Measurements from ENCODE around the gene MMP24OS.

DNA sequence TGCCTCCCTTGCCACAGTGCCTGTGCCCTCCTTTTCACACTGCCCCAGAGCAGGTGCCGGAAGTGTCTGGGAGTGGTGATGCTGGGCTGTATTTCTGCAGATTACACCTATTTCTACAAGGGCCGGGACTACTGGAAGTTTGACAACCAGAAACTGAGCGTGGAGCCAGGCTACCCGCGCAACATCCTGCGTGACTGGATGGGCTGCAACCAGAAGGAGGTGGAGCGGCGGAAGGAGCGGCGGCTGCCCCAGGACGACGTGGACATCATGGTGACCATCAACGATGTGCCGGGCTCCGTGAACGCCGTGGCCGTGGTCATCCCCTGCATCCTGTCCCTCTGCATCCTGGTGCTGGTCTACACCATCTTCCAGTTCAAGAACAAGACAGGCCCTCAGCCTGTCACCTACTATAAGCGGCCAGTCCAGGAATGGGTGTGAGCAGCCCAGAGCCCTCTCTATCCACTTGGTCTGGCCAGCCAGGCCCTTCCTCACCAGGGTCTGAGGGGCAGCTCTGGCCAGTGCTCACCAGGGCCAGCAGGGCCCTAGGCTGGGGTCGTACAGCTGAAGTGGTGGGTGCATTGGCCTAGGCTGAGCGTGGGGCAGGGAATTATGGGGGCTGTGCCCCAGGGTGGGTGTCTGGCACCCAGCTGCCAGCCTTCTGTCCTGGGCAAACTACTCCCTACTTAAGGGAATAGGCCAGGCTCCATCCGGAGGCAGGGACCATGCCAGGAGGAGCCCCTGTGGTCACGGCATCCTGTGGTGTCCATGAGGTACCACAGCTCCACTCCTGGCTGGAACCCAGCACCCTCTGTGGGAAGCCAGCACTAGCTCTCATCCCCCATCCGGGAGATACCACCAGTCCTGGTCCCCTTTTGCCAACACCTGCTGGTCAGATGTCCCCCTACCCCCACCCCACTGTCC lies 3.5 kb downstream of the MMP24OS start:
- TF ChIP-seq EZH2 (IDR thresholded peaks at IDR 0.05), result no peak
- TF ChIP-seq, protein P1, sequence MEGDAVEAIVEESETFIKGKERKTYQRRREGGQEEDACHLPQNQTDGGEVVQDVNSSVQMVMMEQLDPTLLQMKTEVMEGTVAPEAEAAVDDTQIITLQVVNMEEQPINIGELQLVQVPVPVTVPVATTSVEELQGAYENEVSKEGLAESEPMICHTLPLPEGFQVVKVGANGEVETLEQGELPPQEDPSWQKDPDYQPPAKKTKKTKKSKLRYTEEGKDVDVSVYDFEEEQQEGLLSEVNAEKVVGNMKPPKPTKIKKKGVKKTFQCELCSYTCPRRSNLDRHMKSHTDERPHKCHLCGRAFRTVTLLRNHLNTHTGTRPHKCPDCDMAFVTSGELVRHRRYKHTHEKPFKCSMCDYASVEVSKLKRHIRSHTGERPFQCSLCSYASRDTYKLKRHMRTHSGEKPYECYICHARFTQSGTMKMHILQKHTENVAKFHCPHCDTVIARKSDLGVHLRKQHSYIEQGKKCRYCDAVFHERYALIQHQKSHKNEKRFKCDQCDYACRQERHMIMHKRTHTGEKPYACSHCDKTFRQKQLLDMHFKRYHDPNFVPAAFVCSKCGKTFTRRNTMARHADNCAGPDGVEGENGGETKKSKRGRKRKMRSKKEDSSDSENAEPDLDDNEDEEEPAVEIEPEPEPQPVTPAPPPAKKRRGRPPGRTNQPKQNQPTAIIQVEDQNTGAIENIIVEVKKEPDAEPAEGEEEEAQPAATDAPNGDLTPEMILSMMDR (IDR thresholded peaks at IDR 0.05), result no peak
- TF ChIP-seq EZH2phosphoT487 (IDR thresholded peaks at IDR 0.05), result no peak

Measured in neural progenitor cell (in vitro differentiated cells).